ENCODE data around the gene FDXR. TPM values are rescaled to one million over a fixed set of nuclear protein-coding genes. Genes with fewer than 3 reads are reported as not detected.

The FDXR gene
- total RNA-seq, 1 donor from 2014 or later: 40.1 TPM

DNA sequence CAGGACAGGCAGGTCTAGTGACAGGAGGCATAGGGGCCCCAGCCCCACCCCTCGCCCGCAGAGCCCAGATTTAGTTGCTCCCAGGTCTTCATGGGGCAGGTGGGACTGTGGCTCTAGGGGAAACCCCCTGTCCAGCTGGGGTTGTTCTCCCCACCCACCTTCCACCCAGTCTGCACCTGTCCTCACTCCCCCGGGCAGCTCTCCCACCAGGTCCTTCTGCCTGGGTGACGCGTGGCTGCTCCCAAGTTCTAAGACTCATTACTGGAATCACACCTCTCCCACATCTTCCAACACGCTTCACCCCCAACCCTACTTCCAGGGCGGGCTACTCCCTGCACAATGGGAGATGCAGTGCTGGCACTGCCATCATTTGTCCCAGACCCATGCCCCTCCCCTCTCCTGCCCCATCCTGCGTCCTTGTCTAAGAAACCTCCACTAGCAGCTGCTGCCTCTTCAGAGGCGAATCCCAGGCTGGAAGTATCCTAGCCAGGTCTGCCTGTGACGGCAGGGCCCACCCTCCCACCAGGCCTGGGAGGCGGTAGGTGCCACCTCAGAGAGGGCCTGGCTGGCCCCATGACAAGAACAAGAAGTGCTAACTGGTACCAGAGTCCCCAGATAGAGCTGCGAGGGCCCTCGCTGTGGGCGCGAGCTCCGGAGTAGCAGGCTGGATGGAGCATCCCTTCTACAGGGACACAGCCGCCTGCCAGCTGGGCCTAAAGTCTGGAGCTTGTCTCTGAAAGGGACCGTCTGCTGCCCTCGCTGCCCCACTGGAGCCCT is 35.9 kb downstream of the FDXR start:
- no peak for DNase-seq (ENCODE audit: low read depth in 2 of 2)

DNA sequence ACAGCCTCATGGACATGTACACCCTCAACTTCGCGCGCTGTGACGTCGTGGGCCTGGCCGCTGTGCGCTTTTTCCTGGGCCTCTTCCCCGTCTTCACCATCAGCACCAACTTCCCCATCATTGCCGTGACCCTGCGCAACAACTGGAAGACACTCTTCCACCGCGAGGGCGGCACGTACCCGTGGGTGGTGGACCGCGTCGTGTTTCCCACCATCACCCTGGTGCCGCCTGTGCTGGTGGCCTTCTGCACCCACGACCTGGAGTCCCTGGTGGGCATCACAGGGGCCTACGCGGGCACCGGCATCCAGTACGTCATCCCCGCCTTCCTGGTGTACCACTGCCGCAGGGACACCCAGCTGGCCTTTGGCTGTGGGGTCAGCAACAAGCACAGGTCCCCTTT is 36.6 kb downstream of the FDXR start:
- DNase-seq (ENCODE audit: low read depth in 2 of 2): no peak

DNA sequence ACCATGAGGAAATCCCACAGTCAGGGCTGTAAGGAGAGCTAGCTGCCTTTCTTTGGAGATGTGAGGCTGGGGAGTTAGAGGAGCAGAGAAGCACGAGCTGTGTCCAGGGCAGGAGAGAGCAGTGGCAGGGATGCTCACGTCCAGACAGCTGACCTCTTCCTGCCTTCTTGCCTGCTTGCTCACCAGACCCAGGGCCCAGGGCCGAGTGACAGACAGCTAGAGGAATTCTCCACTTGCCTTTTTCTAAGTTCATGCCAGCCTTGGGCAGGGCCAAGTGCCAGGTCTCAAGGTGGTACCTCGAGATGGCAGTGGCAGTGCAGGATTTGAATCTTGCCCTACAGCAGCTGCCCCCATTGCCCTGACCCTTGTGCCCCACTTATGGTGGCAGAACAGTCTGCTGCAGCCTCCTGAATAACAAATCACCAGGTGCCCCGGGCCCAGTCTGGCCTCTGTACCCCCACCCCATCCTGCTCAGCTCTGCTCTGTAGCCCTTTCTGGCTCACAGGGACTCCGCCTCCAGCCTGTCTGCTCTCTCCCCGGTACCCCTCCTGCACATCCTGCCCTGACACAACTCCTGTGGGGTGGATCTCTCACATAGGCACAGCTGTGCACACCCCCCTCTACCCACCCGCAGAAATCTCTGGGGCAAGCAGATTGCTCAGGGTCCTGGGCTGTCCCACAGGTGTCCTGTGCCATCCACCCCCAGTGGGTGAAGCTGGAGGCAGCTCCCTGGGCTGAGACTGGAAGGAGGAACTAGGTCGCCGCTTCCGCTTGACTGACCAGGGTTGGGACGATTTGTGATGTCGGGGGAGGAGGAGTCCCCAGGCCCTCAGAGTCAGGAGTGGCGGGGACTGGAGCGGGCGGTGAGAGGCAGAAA is 39.1 kb downstream of the FDXR start:
- no peak for DNase-seq (ENCODE audit: low read depth in 2 of 2)

DNA sequence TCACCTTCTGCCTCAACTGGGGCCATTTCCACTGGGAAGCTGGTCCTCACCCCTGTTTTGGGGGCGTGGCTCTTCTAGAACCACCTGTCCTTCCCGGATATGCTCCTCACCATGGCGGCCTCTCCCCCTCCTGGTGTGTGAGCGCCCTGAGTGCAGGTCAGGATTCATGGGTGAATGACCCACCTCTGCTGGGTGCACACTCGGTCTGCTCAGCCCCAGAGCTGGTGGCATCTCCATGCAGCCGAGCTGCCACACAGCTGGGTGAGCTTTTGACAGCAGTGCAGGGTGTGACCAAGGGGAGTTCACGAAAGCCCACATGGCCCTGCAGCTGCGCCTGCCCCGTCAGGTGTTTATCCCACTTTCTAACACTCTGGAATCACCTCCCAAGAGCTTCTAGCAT is 40.4 kb downstream of the FDXR start:
- no peak for DNase-seq (ENCODE audit: low read depth in 2 of 2)

DNA sequence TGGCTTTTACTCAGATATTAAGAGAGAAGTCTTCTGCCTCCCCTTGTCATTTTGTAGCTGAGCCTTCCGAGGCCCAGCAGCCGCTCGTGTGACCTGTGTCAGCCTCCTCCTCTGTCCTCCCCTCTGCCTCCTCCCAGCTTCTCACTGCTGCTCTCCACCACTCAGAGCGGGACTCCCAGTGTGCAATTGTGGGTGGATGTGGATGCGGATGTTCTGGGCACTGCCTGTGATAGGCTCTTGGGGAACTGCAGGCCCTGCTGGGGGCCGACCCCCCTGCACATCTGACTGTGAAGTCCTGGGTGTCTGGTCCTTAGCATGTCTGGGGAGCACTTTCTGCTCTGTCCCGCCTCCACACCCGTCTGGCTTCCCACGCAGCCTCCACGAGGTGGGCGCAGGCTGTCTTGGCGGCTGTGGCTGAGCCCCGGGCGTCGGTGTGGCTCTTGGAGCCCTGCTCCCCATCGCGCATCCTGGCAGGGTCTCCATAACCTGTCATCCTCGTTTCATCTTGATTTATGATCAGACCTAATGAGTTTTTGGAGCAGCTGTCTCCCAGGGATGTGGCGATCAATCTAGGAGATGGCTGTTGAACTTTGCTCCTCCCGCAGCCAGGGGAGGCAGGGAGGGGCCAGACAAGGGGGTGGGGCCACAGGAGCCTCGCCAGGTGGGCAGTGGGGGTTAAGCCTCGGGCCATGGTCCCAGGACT is 41.2 kb downstream of the FDXR start:
- no peak for DNase-seq (ENCODE audit: low read depth in 2 of 2)

DNA sequence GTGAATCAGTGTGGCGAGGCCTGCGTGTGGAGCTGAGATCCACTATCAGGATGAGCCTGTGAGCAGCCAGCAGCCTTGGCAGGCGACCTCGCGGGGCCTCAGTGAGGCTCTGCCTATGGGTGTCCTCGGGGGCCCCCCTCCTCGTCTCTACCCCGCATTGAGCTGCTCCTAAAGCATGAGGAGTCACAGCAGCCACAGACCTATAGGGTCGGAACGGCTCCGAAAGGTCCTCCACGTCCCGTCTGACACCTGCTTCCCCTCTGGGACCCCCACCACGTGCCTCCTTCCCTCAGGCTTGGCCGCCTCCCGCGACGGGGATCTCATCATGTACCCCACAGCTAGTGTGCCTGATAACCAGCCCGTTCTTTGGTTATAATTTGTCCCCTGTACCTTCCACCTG is 41.9 kb downstream of the FDXR start:
- DNase-seq (ENCODE audit: low read depth in 2 of 2): no peak

DNA sequence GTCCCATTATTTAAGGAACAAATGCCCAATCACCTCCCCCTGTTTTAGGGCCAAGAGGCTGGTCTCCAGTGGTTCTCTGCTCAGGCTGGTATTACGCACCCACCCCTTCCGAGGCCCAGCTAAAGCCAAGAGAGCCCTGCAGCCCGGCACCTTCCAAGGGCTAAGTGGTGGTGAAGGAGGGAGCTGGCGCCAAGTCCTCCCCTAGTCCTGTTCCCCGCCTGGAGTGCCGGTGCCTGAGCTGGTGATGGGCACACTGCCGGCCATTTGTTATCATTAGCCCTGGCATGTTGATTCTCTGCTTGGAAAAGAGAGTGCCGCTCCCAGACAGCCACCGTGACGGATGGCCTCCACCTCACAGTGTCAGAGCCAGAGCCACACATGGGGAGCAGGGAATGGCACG is 45.0 kb downstream of the FDXR start:
- no peak for DNase-seq (ENCODE audit: low read depth in 2 of 2)

DNA sequence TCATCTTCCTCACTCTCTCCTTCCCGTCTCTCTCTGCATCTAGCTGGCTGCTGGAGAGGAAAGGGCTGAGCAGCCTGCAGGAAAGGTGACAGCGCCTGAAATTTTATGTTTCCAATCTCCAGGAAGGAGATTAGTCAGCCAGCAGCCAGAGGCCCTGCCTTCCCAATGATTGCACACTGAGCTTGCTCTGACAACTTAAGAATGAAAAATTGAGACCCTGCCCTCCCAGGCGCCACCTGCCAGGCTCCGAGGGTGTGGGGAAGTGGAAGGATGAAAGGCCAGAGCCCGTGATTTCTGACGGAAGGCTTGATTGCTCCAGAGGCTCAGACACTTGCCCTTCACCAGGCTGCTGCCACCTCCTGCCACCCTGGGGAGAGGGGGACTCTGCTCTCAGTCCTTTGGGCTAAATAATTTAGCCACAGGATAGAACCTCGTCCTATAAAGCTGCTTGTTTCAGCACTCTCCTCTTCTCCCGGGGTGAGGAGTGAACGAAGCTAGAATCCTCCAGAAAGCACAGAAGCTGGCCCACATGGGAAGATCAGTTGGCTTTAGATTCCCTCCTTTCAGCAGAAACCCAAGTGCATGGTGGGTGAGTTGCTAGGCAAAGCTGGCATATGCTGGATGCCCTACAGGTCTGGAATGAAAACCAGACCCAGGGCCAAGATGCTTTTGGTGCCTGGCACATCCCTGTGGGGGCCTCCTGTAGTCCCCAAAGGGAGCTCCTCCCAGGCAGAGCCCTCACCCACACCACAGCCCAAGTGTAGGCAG is 46.7 kb downstream of the FDXR start:
- peak in 1 of 2 donors; percentile 51 for DNase-seq (ENCODE audit: low read depth in 2 of 2)

DNA sequence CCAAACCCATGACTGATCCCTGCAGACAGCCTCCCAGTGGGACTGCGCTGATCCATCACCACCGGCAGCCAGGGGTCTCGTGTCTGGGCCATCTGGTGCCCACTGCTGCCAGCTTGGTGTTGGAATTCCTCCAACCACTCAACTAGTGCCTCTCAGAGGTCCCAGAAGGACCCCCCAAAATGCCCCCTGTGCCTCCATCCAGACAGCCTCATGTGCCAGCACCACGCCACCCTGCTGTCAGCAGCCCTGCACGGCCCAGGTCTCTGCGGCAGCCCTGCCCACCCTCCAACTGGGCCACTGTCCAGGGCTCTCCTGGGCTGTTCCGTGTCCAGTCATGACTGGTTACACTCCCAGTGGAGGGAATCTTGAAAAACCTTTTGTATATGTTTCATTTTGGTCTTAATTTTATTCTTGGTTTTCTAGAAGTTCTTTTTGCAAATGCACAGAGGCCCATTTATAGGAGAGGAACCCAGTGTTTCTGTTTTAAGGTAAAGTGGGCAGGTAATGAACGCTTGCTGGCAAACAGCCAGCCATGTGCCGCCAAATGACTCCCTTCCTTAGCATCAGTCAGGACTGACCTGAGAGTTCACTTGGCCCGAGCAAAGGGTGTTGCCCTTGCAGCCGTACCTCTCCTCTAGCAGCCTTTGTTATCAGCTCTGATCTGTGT is 47.7 kb downstream of the FDXR start:
- DNase-seq (ENCODE audit: low read depth in 2 of 2): no peak

DNA sequence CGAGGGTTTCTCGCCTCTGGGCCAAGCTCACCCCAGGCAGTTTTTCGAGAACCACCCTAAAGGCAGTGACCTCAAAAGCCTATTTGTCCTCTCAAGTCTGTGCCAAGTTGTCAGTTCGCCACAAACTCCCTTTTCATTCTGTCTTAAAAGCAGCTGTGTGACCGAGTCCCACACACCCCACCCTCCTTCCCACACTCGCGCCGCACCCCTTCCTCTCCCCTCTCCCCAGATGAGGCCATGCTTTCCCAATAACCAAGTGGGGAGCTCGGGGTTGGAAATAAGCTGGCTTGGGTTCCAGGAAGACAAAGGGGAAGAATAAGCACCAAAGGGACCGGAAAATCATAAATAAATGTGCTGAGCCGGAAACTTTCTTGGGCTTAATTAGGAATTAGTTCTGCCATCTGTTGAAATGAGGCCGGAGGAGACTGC is 49.8 kb downstream of the FDXR start:
- no peak for DNase-seq (ENCODE audit: low read depth in 2 of 2)

DNA sequence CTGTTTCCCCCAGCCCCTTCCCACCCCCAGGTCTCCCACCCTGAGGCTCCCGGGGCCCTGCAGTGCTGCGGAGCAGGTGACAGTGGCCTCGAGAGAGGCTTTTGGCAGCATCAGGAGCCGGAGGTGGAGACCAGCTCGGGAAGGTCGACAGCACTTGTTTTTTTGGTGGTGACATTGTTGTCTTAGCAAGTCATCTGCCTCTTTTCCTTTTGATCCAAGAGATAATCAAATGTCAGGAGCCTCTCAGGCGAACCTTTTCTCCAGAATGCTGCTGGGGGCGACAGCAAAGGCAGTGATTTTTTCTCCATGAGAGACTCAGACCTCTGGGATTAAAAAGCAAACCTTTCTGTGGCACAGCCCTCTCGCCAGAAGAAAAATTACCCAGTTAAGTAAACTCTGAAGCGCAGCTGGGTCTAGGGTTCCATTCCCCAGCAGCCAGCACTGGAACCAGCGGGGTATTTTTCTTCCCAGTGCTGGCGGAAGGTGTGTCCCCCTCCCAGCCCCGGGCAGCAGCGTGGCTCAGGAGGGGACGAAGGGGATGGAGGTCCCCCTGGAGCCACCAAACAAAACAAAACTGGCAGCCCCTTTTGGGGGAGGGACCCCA is 50.4 kb downstream of the FDXR start:
- DNase-seq (ENCODE audit: low read depth in 2 of 2): no peak

DNA sequence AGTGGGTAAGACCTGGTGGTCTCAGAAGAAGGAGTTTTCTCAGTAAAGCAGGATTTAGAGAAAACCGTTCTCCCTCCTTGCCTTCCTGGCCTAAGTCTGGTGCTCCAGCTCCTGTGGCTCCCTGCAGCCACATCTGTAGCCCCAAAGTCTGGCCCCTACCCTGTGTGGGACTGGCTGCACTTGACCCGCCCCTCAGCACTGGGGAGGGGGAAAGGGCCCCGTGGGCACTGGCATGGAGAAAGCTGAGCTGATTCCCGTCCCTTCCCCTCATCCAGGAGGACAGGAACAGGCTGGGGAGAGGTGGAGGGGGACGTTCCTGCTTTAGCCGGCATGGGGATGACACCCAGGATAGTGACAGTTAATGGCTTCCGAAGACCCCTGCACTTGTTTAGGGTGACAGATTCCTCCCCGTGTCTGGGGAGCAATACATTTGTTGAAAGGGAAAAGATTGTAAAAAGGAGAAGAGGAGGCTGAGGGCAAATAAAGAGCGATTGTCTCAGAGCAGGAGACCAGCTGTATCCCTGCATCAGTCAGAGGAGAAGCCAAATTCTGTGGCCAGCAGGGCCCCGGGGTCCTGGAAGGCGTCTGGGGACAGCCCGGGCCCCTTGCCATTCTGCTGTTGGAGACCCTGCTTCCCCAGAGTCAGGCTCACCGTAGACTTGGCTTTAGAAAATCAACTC is 51.0 kb downstream of the FDXR start:
- no peak for DNase-seq (ENCODE audit: low read depth in 2 of 2)

DNA sequence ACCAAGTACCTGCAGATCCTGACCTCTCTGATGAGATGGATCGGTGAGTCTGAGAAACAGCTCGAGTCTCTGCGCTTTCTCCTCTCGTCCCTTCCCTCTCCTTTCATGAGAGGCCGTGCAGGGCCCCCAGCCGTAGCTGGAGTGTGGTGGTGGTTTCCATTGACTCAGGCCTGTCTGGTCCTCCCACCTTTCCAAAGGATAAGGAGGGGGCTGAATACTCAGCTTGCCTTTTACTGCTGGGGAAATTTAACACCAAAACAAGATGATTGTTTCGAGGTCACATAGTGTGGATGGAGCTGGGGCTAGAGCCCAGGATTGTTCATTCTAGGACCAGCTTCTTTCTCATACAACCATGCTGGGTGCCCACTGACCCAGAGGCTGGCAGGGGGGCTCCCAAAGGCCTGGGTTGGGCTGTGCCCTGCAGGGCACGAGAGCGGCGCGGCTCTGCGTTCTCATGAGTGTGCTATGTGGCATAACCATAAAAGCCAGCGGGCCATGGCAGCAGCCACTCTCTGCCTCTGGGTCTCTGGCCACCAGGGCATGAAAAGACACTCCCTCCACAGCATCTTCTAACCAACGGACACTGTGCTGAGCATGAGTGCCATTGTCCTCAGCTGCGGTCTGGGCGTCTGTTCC is 52.9 kb downstream of the FDXR start:
- DNase-seq (ENCODE audit: low read depth in 2 of 2): no peak

DNA sequence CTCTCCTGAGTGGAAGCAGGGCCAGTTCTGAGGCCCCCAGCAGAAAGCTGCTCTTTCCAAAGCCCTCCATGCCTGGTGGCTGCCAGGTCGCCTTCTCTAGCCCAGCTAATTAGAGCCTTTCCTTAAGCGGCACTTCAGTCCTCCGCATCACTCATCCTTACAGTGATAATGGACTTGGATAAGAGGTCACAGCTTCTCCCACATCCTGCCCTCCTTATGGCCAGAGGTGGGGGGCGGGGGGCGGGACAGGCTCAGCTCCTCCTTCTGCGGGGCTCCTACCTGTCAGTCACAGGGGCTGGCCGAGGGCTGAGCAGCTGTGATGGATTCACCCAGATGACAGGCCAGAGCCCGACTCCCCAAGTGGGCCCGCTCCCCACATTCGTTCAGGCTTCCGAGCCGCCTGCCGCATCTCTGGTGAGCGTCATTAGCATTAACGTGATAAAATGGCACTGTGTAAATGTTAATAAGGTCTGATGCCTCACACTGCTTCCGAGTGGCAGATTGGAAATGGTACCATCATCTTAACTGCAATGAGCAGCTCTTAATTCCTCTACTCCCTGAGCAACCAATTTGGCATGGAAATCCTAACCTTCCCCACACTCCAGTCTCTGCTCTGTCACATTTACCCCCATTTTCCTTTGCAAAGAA is 54.4 kb downstream of the FDXR start:
- no peak for DNase-seq (ENCODE audit: low read depth in 2 of 2)

DNA sequence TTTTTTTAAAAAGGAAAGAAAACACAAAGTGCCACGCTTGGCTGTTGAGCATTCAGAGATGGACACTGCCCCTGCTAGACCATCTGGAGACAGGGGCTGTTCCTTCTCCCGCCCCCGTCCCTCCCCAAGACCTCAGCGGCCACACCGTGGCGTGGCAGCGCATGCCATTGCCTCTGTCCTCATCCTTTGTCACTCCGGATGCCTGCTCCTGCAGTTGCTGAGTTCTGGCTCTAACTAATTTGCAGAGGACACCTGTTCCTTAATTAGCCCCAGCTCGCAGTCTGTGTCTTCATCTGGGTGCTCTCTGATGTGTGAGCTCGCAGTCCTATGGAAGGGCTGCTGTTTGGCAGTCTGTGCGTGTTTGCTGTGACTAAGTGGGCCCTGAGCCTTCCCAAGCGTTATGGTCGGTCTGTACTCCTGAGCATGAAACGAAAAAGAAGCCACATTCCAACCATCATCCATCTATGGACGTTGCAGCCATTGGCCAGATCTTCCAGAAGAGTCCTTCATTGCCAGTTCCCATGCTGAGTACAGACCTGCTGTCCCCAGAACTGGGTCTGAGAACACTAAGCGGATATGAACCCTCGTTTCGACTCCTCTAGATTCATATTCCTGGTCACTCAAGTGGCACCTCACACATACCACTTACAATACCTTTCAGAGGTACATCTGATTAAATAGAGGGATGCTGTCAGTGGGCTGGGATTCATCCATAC is 55.7 kb downstream of the FDXR start:
- no peak for DNase-seq (ENCODE audit: low read depth in 2 of 2)

DNA sequence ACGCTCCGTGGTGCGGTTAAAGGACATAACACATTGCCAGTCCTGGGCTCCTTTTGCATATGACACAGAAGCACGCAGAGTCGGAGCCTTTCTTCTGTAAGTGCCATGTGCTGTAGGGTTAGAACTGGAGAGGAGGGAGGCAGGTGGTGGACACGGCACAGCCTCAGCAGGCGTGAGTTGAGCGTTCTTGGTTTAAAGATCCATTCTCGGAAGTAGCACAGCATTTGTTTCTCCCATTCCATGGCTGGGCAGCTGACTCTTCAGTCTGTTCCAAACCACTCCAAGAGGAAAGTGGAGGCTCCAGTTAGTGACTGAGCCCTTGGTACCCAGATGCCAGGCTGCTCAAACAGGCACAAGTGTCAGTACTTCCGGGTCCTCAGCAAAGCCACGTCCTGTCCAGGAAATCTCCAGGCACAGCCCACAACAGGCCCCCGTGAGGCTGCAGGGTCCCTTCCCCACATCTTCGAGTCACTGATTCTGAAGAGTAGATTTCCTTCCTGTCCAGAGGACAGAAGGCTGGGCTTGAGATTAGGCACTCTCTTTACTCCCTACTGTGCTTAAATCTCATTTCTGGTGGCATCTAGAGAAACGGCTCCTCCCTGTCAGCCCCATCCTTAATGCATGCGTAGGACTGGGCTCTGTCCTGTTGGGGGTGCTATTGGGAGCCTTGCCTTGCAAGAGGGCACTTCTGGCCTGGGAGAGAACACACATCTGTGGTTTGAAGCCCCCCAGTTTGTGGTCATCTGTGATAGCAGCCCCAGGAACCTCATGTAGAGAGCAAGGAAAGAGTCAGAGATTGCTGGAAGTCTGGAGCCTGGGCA is 57.0 kb downstream of the FDXR start:
- no peak for DNase-seq (ENCODE audit: low read depth in 2 of 2)

DNA sequence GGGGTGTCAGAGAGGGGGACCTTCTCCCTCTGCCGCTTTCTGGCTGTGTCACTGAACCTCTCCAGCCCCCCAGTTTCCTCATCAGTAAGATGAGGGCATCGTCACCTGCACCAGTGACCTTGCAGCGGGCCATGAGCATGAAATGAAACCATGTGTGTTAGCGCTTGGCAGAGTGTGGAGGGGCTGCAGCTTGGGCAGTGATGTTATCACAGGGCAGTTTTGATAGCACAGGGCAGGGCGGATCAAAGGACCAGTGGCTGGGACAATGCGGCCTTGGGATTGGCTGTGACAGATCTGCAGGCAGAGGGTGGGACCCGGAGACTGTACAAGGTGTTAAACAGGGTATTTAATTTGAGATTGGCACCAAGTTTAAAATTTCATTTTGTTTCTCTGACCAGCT is 57.7 kb downstream of the FDXR start:
- DNase-seq (ENCODE audit: low read depth in 2 of 2): no peak
